HepG2 (cell line): ENCODE results near the gene SLC35B2. TPM values are rescaled to one million over a fixed set of nuclear protein-coding genes. Genes with fewer than 3 reads are reported as not detected.

Experiments
- BRF2 ChIP-seq: sonication (generic); formaldehyde crosslinking; IDR thresholded peaks from 2 replicates; pipeline ENCODE4 v1.8.1; 2022; ENCODE audit warnings: mild to moderate bottlenecking, missing genetic modification reagents
- EP300 ChIP-seq, 3 experiments: sonication (generic) in 1 of 3; formaldehyde crosslinking in 1 of 3; IDR thresholded peaks; 2 replicates each; pipeline versions ENCODE4 v1.5.1 to v1.6.1; 2011 to 2020; ENCODE audit warnings: low read depth in 2 of 3, low read length in 2 of 3, borderline replicate concordance in 1 of 3, improper control_type of control experiment in 1 of 3, mild to moderate bottlenecking in 1 of 3, missing genetic modification reagents in 1 of 3, moderate library complexity in 1 of 3
- EZH2 ChIP-seq: conservative IDR thresholded peaks from 2 replicates; pipeline ENCODE4 v1.6.1; 2012; ENCODE audit warnings: mild to moderate bottlenecking, low read depth, low read length, moderate library complexity
- MBD4 ChIP-seq: IDR thresholded peaks from 2 replicates; pipeline ENCODE4 v1.6.1; 2012; ENCODE audit warnings: low read length, inconsistent platforms, borderline replicate concordance
- MBNL3 ChIP-seq: fragments of 250-450 bp; sonication (Bioruptor Pico); conservative IDR thresholded peaks from 2 replicates; pipeline ENCODE4 v1.8.0; 2022; ENCODE audit warnings: mild to moderate bottlenecking, inconsistent platforms
- NONO ChIP-seq, 2 experiments: fragments of 450-650 bp in 1 of 2; sonication (generic) in 1 of 2; formaldehyde crosslinking in 1 of 2; IDR thresholded peaks in 1 of 2; conservative IDR thresholded peaks in 1 of 2; 2 replicates each; pipeline versions ENCODE4 v1.6.1 to v1.8.0; 2017 to 2022; ENCODE audit warnings: mild to moderate bottlenecking in 1 of 2, missing genetic modification reagents in 1 of 2, moderate library complexity in 1 of 2
- NR2C2 ChIP-seq: sonication (generic); formaldehyde crosslinking; IDR thresholded peaks from 2 replicates; pipeline ENCODE4 v1.4.0; 2020; ENCODE audit warnings: missing genetic modification reagents, mild to moderate bottlenecking, moderate library complexity, borderline replicate concordance
- NR3C1 ChIP-seq: sonication (generic); formaldehyde crosslinking; IDR thresholded peaks from 2 replicates; pipeline ENCODE4 v1.4.0; 2020; ENCODE audit warnings: missing genetic modification reagents
- PCBP1 ChIP-seq: fragments of 200-400 bp; formaldehyde crosslinking; IDR thresholded peaks from 2 replicates; pipeline ENCODE4 v1.6.1; 2017; ENCODE audit warnings: mild to moderate bottlenecking, low read depth, low read length, borderline replicate concordance
- RFX5 ChIP-seq: IDR thresholded peaks from 2 replicates; pipeline ENCODE4 v1.6.1; 2011; ENCODE audit warnings: low read depth, low read length, improper control_type of control experiment
- SETDB1 ChIP-seq: sonication (generic); formaldehyde crosslinking; IDR thresholded peaks from 2 replicates; pipeline ENCODE4 v1.5.1; 2020; ENCODE audit warnings: missing genetic modification reagents, mild to moderate bottlenecking, borderline replicate concordance
- SMAD3 ChIP-seq: sonication (generic); formaldehyde crosslinking; IDR thresholded peaks from 2 replicates; pipeline ENCODE4 v1.4.0; 2020; ENCODE audit warnings: missing genetic modification reagents
- SNAPC4 ChIP-seq: sonication (generic); formaldehyde crosslinking; IDR thresholded peaks from 2 replicates; pipeline ENCODE4 v1.4.0; 2020; ENCODE audit warnings: mild to moderate bottlenecking, missing genetic modification reagents
- SP140L ChIP-seq: sonication (generic); formaldehyde crosslinking; IDR thresholded peaks from 2 replicates; pipeline ENCODE4 v1.4.0; 2020; ENCODE audit warnings: missing genetic modification reagents, borderline replicate concordance
- WIZ ChIP-seq: sonication (generic); formaldehyde crosslinking; IDR thresholded peaks from 2 replicates; pipeline ENCODE4 v1.5.1; 2020; ENCODE audit warnings: mild to moderate bottlenecking, missing genetic modification reagents
- YEATS4 ChIP-seq: sonication (generic); formaldehyde crosslinking; IDR thresholded peaks from 2 replicates; pipeline ENCODE4 v1.4.0; 2020; ENCODE audit warnings: missing genetic modification reagents, borderline replicate concordance
- ZNF136 ChIP-seq: sonication (generic); formaldehyde crosslinking; IDR thresholded peaks from 2 replicates; pipeline ENCODE4 v1.8.1; 2022; ENCODE audit warnings: low read depth, mild to moderate bottlenecking, moderate library complexity, missing genetic modification reagents
- ZNF17 ChIP-seq: sonication (generic); formaldehyde crosslinking; IDR thresholded peaks from 2 replicates; pipeline ENCODE4 v1.5.0; 2020; ENCODE audit warnings: mild to moderate bottlenecking, missing genetic modification reagents
- ZNF354B ChIP-seq: sonication (generic); formaldehyde crosslinking; IDR thresholded peaks from 2 replicates; pipeline ENCODE4 v1.8.0; 2022; ENCODE audit warnings: mild to moderate bottlenecking, missing genetic modification reagents
- ZNF512B ChIP-seq: sonication (generic); formaldehyde crosslinking; IDR thresholded peaks from 2 replicates; pipeline ENCODE4 v1.5.1; 2020; ENCODE audit warnings: missing genetic modification reagents, mild to moderate bottlenecking, borderline replicate concordance
- polyA plus RNA-seq, 8 experiments: library from polyadenylated mRNA; depleted of rRNA in 3 of 8; stranded (reverse) in 7 of 8; unstranded in 1 of 8; fragments of >200 nt; fragmentation: Illumina TruSeq in 4 of 8; extraction: Trizol in 4 of 8; gene quantifications; 2 replicates each; pipeline versions ENCODE4 v1.2.1 to v1.2.3, GENCODE V29; 2011 to 2016; ENCODE audit warnings: low read depth in 4 of 8, missing spikeins in 1 of 8, mixed read lengths in 1 of 8; ENCODE audit not compliant: insufficient read depth in 1 of 8
- total RNA-seq, 5 experiments: library from RNA; depleted of rRNA; stranded (reverse); fragments of >200 nt; fragmentation: Illumina TruSeq; extraction: Trizol; gene quantifications; 2 replicates each; pipeline ENCODE4 v1.2.3, GENCODE V29; 2016; ENCODE audit warnings: low read depth in 1 of 5

The SLC35B2 gene
- total and polyA plus RNA-seq, 2 of the 13 experiments (the other 11 are each of a cell fraction or from before 2014, with no cell fraction given), result 61.1 to 148 TPM

GRCh38 chr6:44237021-44237812, 20.1 kb downstream of the SLC35B2 start (continued):
- no peak for TF ChIP-seq SP140L
- TF ChIP-seq NONO (IDR thresholded peaks at IDR 0.05), result no peak
- TF ChIP-seq NONO (CRISPR knock-in tag; conservative IDR thresholded peaks at IDR 0.05), result no peak
- no peak for TF ChIP-seq SETDB1 (CRISPR knock-in tag)
- TF ChIP-seq YEATS4 (CRISPR knock-in tag), result peak; percentile 72; the same call in 1 of the 2 replicates
- no peak for TF ChIP-seq SNAPC4 (CRISPR knock-in tag)
- no peak for TF ChIP-seq ZNF354B (CRISPR knock-in tag)
- TF ChIP-seq RFX5, result no peak
- TF ChIP-seq PCBP1, result no peak
- TF ChIP-seq EZH2, result no peak
- TF ChIP-seq ZNF512B (CRISPR knock-in tag), result 0 out of 2 replicates have a peak, but pooled peaks have one; percentile 34
- TF ChIP-seq WIZ (CRISPR knock-in tag), result no peak; the same call in 1 of the 2 replicates
- TF ChIP-seq MBNL3 (CRISPR knock-in tag), result no peak
- no peak for TF ChIP-seq NR3C1 (CRISPR knock-in tag)
- TF ChIP-seq BRF2 (CRISPR knock-in tag), result no peak
- no peak for TF ChIP-seq ZNF17 (CRISPR knock-in tag)
- TF ChIP-seq SMAD3 (CRISPR knock-in tag), result no peak
- no peak for TF ChIP-seq ZNF136
- no peak for TF ChIP-seq MBD4
- no peak; the same call in 1 of the 2 replicates for TF ChIP-seq NR2C2 (CRISPR knock-in tag)
- no peak; a peak in 1 of 4 replicates for TF ChIP-seq EP300 (IDR thresholded peaks at IDR 0.05; ENCODE audit: low read depth in 2 of 2, low read length in 2 of 2)
- no peak for TF ChIP-seq EP300 (CRISPR knock-in tag; IDR thresholded peaks at IDR 0.05; ENCODE audit: borderline replicate concordance)
